ENCODE measurements around the gene RPE65. TPM values are rescaled to one million over a fixed set of nuclear protein-coding genes. Genes with fewer than 3 reads are reported as not detected.

RPE65 gene
- polyA plus RNA-seq, 2 of the 4 experiments (the other 2 are of a cell fraction) = not detected

- TF ChIP-seq MAFK (IDR thresholded peaks at IDR 0.05; ENCODE audit: partially characterized antibody) (no peak), MAX (IDR thresholded peaks at IDR 0.05) (peak; percentile 47), EHMT2 (IDR thresholded peaks at IDR 0.05; ENCODE audit: low read depth) (no peak), FOSL2 (IDR thresholded peaks at IDR 0.05) (no peak), FOSL2 (CRISPR knock-in tag; IDR thresholded peaks at IDR 0.05) (0 out of 2 replicates have a peak, but pooled peaks have one; percentile 5), HDAC2 (IDR thresholded peaks at IDR 0.05) (peak; percentile 48; the same call in 1 of the 2 replicates), POLR2A (IDR thresholded peaks at IDR 0.05; ENCODE audit: low read length) (no peak), RFX5 (IDR thresholded peaks at IDR 0.05) (no peak), USF2 (IDR thresholded peaks at IDR 0.05) (peak; percentile 95), PHF8 (IDR thresholded peaks at IDR 0.05; ENCODE audit: borderline replicate concordance, low read depth) (peak; percentile 18; the same call in 1 of the 2 replicates), BHLHE40 (IDR thresholded peaks at IDR 0.05; ENCODE audit: low read depth, low read length) (no peak), HMGXB4 (CRISPR knock-in tag; IDR thresholded peaks at IDR 0.05; ENCODE audit: borderline replicate concordance) (no peak), ZSCAN20 (CRISPR knock-in tag; IDR thresholded peaks at IDR 0.05) (no peak), E2F6 (IDR thresholded peaks at IDR 0.05; ENCODE audit: borderline replicate concordance, low read depth) (peak; percentile 42; the same call in 1 of the 2 replicates), JUN (IDR thresholded peaks at IDR 0.05) (peak in 1 of 2 experiments; percentile 58; a peak in 1 of 5 replicates), REST (IDR thresholded peaks at IDR 0.05) (no peak), BCL3 (IDR thresholded peaks at IDR 0.05) (0 out of 3 replicates have a peak, but pooled peaks have one; percentile 22)
- H3K4me3 ChIP-seq = peak within 1 kb of the TSS; percentile 84
- ChIA-PET CTCF (interaction anchor here (1.0 kb wide), 1 partner anchor 17 kb away, joined by 3 read pairs; no protein-coding TSS in a partner anchor), POLR2A (no interaction called here)
- peak within 1 kb of the TSS; percentile 83 to 90 for H3K27ac ChIP-seq
- H3K4me2 ChIP-seq = peak within 1 kb of the TSS; percentile 93
- FAIRE-seq (no peak), ATAC-seq (peak; percentile 98 to 99), DNase-seq (ENCODE audit: low read depth in 1 of 2, low spot score in 1 of 2) (peak; percentile 80 to 91)
- no peaks in the 10 kb centered on the region for H3K9me3 ChIP-seq
- peaks cover 12% of the 10 kb centered on the region; the same call in 2 of the 3 replicates for H3K4me1 ChIP-seq
- 1% methylated on average over 9 of the region's 64 CpGs for WGBS (ENCODE audit: missing lambda C conversion rate)
Observed at GRCh38 chr1:68496680-68497357, 47.1 kb upstream of the RPE65 start, which contains the start of gene DEPDC1. TSS of gene DEPDC1 (minus strand) at chr1:68497082. CDS start at chr1:68496999, 83 bp downstream.
